Measurements from ENCODE around the gene ZNF440. TPM values are rescaled to one million over a fixed set of nuclear protein-coding genes. Genes with fewer than 3 reads are reported as not detected.
"Not testable (repeated sequence)": the region's sequence is repeated elsewhere in the genome, so short reads cannot be mapped to it uniquely, and the experiment has no call there.

ZNF440 gene
- total and polyA plus RNA-seq, 12 donors = 1.6 to 9.5 (median 4.3) TPM

GRCh38 chr19:11821474-11822109 lies 7.5 kb downstream of the ZNF440 start:
- H3K27me3 ChIP-seq = no peaks in the 10 kb centered on the region

GRCh38 chr19:11828957-11829876 lies 15.1 kb downstream of the ZNF440 start:
- H3K27me3 ChIP-seq; H3K4me3 ChIP-seq; DNase-seq; H3K4me1 ChIP-seq; intact Hi-C loops (cut with DNase I); ATAC-seq; H3K27ac ChIP-seq: not testable (repeated sequence)
- Histone ChIP-seq H3K36me3 (peaks cover 4 to 80% (median 44%) of the 10 kb centered on the region in 9 donors), H3K9me3 (peaks cover 0 to 99% (median 28%) of the 10 kb centered on the region in 11 donors)
- 90 to 92% methylated on average over 7 of the region's 7 CpGs for WGBS, 2 donors

More at GRCh38 chr19:11821474-11822109, 7.5 kb downstream of the ZNF440 start:
- no peak for DNase-seq
- peaks cover 0 to 30% (median 0%) of the 10 kb centered on the region in 11 donors for H3K9me3 ChIP-seq
- no peak for TF ChIP-seq CTCF (IDR thresholded peaks at IDR 0.05)
- peaks cover 0 to 4% (median 0%) of the 10 kb centered on the region in 9 donors for H3K4me1 ChIP-seq
- 76 to 82% methylated on average over 5 of the region's 5 CpGs for WGBS, 2 donors
- no peak overlapping the region for H3K27ac ChIP-seq
- ATAC-seq = peak in 1 of 8 donors; percentile 57
- peaks cover 0 to 41% (median 8%) of the 10 kb centered on the region in 9 donors for H3K36me3 ChIP-seq
- intact Hi-C loops (cut with DNase I) = no loop called here
- H3K4me3 ChIP-seq = no peak overlapping the region

- no peak overlapping the region for H3K27ac ChIP-seq
- 96 to 97% methylated on average over 8 of the region's 8 CpGs for WGBS, 2 donors
- H3K27me3 ChIP-seq = no peaks in the 10 kb centered on the region
- no peaks in the 10 kb centered on the region for H3K4me1 ChIP-seq
- no peak for TF ChIP-seq CTCF (IDR thresholded peaks at IDR 0.05)
- ATAC-seq = no peak
- peaks cover 0 to 94% (median 28%) of the 10 kb centered on the region in 11 donors for H3K9me3 ChIP-seq
- peaks cover 4 to 75% (median 41%) of the 10 kb centered on the region in 9 donors for H3K36me3 ChIP-seq
- DNase-seq = no peak
- intact Hi-C loops (cut with DNase I) = no loop called here
- no peak overlapping the region for H3K4me3 ChIP-seq
Observed at GRCh38 chr19:11832253-11832912, 18.3 kb downstream of the ZNF440 start.

GRCh38 chr19:11833541-11833940 lies 19.5 kb downstream of the ZNF440 start:
- no peaks in the 10 kb centered on the region for H3K27me3 ChIP-seq
- intact Hi-C loops (cut with DNase I) = no loop called here
- no peak overlapping the region for H3K4me3 ChIP-seq
- ATAC-seq (no peak), DNase-seq (no peak)
- H3K36me3 ChIP-seq = peaks cover 4 to 63% (median 41%) of the 10 kb centered on the region in 9 donors
- TF ChIP-seq CTCF (IDR thresholded peaks at IDR 0.05) = no peak
- WGBS, 2 donors = 96 to 97% methylated on average over 2 of the region's 2 CpGs
- no peaks in the 10 kb centered on the region for H3K4me1 ChIP-seq
- H3K27ac ChIP-seq = no peak overlapping the region
- peaks cover 0 to 87% (median 28%) of the 10 kb centered on the region in 11 donors for H3K9me3 ChIP-seq

GRCh38 chr19:11835626-11836066 lies 21.6 kb downstream of the ZNF440 start:
- DNase-seq; H3K27ac ChIP-seq; intact Hi-C loops (cut with DNase I); ATAC-seq; H3K4me1 ChIP-seq; H3K4me3 ChIP-seq; H3K27me3 ChIP-seq: not testable (repeated sequence)
- WGBS, 2 donors = 24 to 34% methylated on average over 2 of the region's 2 CpGs
- Histone ChIP-seq H3K9me3 (peaks cover 0 to 73% (median 28%) of the 10 kb centered on the region in 11 donors), H3K36me3 (peaks cover 4 to 44% (median 31%) of the 10 kb centered on the region in 9 donors)
